A549 (cell line): ENCODE data around the gene ANO2.

ENCODE experiments used
- ESRRA ChIP-seq: fragments of 150-350 bp; IDR thresholded peaks from 2 replicates; pipeline ENCODE4 v1.6.1; 2014; ENCODE audit warnings: mild to moderate bottlenecking, low read length, borderline replicate concordance
- POLR2AphosphoS2 ChIP-seq: conservative IDR thresholded peaks from 2 replicates; pipeline ENCODE4 v1.6.1; 2012; ENCODE audit warnings: low read length, improper control_type of control experiment, inconsistent platforms

GRCh38 chr12:5637698-5638097 lies 307.4 kb downstream of the ANO2 start:
- no peak for TF ChIP-seq POLR2AphosphoS2
- no peak for TF ChIP-seq ESRRA
